GM23338 (cell line): ENCODE measurements around the gene HS6ST1.

ENCODE experiments used
- EZH2 ChIP-seq: fragments of 200-600 bp; sonication (generic); IDR thresholded peaks from one replicate; pipeline ENCODE4 v1.8.0; 2017; ENCODE audit warnings: antibody characterized with exemption, mild to moderate bottlenecking, low read depth; ENCODE audit not compliant: unreplicated experiment
- EZH2phosphoT487 ChIP-seq: fragments of 200-600 bp; sonication (generic); IDR thresholded peaks from one replicate; pipeline ENCODE4 v1.8.1; 2018; ENCODE audit warnings: antibody characterized with exemption; ENCODE audit not compliant: unreplicated experiment
- NANOG ChIP-seq: IDR thresholded peaks from 2 replicates; pipeline ENCODE4 v1.6.1; 2016; ENCODE audit warnings: antibody characterized with exemption, borderline replicate concordance
- POLR2AphosphoS5 ChIP-seq: IDR thresholded peaks from 2 replicates; pipeline ENCODE4 v1.6.1; 2016; ENCODE audit warnings: antibody characterized with exemption, low read depth
- TF ChIP-seq, protein P1 (sequence below), 2 experiments: fragments of 200-600 bp in 1 of 2; sonication (generic) in 1 of 2; conservative IDR thresholded peaks; 2 replicates each; pipeline versions ENCODE4 v1.5.1 to v1.6.1; 2016 to 2017; ENCODE audit warnings: antibody characterized with exemption in 2 of 2, low read depth in 2 of 2, mild to moderate bottlenecking in 2 of 2, moderate library complexity in 1 of 2

DNA sequence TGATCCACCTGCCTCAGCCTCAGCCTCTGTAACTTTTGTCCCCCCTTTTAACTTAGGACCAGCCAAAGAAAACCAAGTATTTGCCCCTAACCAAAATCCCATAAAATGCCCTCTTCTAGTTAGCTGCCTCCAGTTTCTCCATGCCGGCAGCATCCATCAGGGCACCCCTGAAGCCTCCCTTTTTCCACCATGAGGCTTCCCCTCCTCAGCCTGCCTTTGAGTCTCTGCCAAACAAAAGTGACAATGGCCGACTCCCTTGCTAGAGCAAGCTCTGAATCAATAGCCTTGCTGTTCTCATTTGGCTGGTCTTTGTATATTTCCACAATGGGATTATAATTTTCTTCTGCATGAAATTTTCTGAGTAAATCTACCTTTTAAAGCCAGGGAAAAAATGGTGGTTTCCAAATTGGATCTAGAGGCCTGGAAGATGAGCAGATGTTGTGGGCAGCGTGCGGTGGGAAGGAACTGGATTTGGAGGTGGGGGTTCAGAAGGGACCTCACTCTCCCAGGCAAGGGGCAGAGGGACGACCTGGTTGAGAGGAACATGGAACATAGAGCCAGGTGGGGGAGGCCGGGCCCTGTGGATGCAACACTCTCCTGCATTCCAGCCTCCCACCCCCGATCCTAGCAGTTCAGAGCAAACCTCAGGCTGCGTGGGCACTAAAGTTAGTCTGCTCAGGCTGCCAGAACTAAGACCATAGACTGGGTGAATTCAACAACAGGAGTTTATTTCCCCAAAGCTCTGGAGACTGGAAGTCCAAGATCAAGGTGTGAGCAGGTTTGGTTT lies 80.6 kb downstream of the HS6ST1 start:
- TF ChIP-seq, protein P1, sequence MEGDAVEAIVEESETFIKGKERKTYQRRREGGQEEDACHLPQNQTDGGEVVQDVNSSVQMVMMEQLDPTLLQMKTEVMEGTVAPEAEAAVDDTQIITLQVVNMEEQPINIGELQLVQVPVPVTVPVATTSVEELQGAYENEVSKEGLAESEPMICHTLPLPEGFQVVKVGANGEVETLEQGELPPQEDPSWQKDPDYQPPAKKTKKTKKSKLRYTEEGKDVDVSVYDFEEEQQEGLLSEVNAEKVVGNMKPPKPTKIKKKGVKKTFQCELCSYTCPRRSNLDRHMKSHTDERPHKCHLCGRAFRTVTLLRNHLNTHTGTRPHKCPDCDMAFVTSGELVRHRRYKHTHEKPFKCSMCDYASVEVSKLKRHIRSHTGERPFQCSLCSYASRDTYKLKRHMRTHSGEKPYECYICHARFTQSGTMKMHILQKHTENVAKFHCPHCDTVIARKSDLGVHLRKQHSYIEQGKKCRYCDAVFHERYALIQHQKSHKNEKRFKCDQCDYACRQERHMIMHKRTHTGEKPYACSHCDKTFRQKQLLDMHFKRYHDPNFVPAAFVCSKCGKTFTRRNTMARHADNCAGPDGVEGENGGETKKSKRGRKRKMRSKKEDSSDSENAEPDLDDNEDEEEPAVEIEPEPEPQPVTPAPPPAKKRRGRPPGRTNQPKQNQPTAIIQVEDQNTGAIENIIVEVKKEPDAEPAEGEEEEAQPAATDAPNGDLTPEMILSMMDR (conservative IDR thresholded peaks at IDR 0.05; ENCODE audit: low read depth in 2 of 2) = no peak
- TF ChIP-seq POLR2AphosphoS5 (no peak), EZH2phosphoT487 (no peak), EZH2 (no peak), NANOG (no peak)
